KMS-11 (cell line): Measurements from ENCODE around the gene PRSS57.

Source experiments
- H2AFZ ChIP-seq: fragments of 200-600 bp; sonication (generic); 2 replicates; pipeline ENCODE4 v1.6.1; 2016; ENCODE audit warnings: antibody characterized with exemption, mixed run types, low read depth
- H3K27ac ChIP-seq: fragments of 200-600 bp; sonication (generic); 2 replicates; pipeline ENCODE4 v1.6.1; 2016; ENCODE audit warnings: mild to moderate bottlenecking, mixed run types
- H3K27me3 ChIP-seq: fragments of 200-600 bp; sonication (generic); 2 replicates; pipeline ENCODE4 v1.6.1; 2017; ENCODE audit warnings: mild to moderate bottlenecking, low read depth, mixed run types, moderate library complexity; ENCODE audit not compliant: insufficient read depth
- H3K36me3 ChIP-seq: fragments of 200-600 bp; sonication (generic); 2 replicates; pipeline ENCODE4 v1.6.1; 2017; ENCODE audit warnings: mild to moderate bottlenecking, mixed run types; ENCODE audit not compliant: insufficient read depth
- H3K4me1 ChIP-seq: fragments of 200-600 bp; sonication (generic); 2 replicates; pipeline ENCODE4 v1.6.1; 2016; ENCODE audit warnings: mild to moderate bottlenecking, low read depth, mixed run types; ENCODE audit not compliant: poor library complexity, severe bottlenecking
- H3K4me2 ChIP-seq: fragments of 200-600 bp; sonication (generic); 2 replicates; pipeline ENCODE4 v1.7.0; 2016; ENCODE audit warnings: mild to moderate bottlenecking, mixed run types
- H3K4me3 ChIP-seq: fragments of 200-600 bp; sonication (generic); IDR thresholded peaks from 2 replicates; pipeline ENCODE4 v1.6.1; 2017; ENCODE audit warnings: low read depth, low read length, mixed read lengths; ENCODE audit not compliant: insufficient read depth
- H3K79me2 ChIP-seq: fragments of 200-600 bp; sonication (generic); 2 replicates; pipeline ENCODE4 v1.6.1; 2016; ENCODE audit warnings: low read depth, mixed run types; ENCODE audit not compliant: insufficient read depth
- H3K9ac ChIP-seq: fragments of 200-600 bp; sonication (generic); 2 replicates; pipeline ENCODE4 v1.6.1; 2016; ENCODE audit warnings: mild to moderate bottlenecking, mixed run types
- H4K20me1 ChIP-seq: fragments of 200-600 bp; sonication (generic); 2 replicates; pipeline ENCODE4 v1.6.1; 2016; ENCODE audit warnings: mild to moderate bottlenecking, mixed run types; ENCODE audit not compliant: insufficient read depth
- TF ChIP-seq, protein P1 (sequence below): fragments of 200-600 bp; sonication (generic); conservative IDR thresholded peaks from 2 replicates; pipeline ENCODE4 v1.6.1; 2017; ENCODE audit warnings: low read depth, mild to moderate bottlenecking, antibody characterized with exemption, low read length, moderate library complexity, mixed read lengths

The PRSS57 gene

DNA sequence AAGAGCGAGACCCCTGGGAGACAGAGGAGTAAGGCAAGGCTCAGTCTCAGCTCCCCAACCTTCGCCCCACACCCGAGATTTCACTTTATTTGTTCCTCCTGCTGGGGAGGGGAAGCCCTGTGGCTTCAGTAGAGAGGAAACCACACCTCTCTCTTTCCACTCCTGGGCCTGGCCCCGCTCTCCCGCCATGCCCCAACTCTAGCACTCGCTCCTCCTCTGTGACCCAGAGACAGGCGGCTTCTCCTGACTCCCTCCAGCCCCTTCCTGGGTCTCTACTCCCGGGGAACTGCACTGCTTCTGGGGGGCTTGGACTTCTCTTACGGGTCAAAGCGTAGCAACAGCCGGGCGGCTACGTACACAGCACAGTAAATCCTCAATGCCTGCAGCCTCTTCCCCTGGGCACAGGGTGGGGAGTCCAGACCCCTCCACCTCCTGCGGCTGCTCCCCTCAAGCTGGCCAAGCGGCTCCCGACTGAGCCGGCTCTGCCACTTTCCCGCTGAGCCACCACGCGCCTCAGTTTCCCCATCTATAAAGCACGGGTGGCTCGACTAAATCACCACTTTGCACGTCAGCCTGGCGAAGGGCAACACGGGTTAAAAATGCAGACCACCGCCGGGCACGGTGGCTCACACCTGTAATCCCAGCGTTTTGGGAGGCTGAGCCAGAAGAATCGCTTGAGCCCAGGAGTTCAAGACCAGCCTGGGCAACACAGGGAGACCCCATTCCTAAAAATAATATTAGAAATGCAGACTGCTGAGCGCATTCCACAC lies 33.6 kb downstream of the PRSS57 start:
- no peak overlapping the region for H2AFZ ChIP-seq
- H3K4me3 ChIP-seq, result peak overlapping the region; percentile 28
- peaks cover 60% of the 10 kb centered on the region for H3K79me2 ChIP-seq
- H3K27me3 ChIP-seq, result peaks cover 4% of the 10 kb centered on the region; the same call in 1 of the 2 replicates
- peak overlapping the region; percentile 97 for H3K27ac ChIP-seq
- H3K9ac ChIP-seq, result peak overlapping the region; percentile 97
- TF ChIP-seq, protein P1, sequence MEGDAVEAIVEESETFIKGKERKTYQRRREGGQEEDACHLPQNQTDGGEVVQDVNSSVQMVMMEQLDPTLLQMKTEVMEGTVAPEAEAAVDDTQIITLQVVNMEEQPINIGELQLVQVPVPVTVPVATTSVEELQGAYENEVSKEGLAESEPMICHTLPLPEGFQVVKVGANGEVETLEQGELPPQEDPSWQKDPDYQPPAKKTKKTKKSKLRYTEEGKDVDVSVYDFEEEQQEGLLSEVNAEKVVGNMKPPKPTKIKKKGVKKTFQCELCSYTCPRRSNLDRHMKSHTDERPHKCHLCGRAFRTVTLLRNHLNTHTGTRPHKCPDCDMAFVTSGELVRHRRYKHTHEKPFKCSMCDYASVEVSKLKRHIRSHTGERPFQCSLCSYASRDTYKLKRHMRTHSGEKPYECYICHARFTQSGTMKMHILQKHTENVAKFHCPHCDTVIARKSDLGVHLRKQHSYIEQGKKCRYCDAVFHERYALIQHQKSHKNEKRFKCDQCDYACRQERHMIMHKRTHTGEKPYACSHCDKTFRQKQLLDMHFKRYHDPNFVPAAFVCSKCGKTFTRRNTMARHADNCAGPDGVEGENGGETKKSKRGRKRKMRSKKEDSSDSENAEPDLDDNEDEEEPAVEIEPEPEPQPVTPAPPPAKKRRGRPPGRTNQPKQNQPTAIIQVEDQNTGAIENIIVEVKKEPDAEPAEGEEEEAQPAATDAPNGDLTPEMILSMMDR, result no peak
- H3K4me2 ChIP-seq, result peak overlapping the region; percentile 97
- H4K20me1 ChIP-seq, result peaks cover 34% of the 10 kb centered on the region
- peaks cover 36% of the 10 kb centered on the region for H3K4me1 ChIP-seq
- H3K36me3 ChIP-seq, result no peaks in the 10 kb centered on the region

DNA sequence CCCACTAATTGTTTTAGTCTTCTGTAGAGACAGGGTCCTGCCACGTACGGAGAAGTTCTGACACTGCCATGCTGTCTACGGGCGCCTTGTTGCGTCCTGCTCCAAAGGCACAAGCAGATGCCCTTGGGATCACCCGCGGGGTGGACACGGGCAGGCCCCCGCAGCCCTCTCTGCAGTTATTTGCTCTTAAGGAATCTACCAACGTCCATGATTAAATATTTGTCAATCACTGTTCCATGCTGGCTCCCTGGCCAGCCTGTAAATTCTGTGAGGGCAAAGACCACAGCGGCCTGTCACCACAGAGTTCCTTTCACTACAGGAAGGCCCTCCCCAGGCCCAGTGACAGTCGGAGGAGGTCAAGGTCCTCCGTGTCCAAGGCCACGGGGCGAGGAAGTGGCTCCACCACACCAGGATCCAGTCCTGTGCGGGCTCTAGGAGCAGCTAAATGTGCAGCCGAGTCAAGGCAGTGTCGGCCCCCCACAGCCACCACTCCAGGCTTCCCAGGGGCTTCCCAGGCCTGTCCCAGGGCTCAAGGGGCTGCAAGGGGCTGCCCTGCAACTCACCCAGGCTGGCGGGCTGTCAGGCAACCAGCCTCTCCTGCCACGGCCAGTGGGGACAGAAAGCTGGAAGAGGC lies 34.3 kb downstream of the PRSS57 start:
- Histone ChIP-seq H3K27me3 (no peaks in the 10 kb centered on the region), H3K4me1 (peaks cover 36% of the 10 kb centered on the region), H3K36me3 (no peaks in the 10 kb centered on the region), H3K4me2 (peak overlapping the region; percentile 97), H3K9ac (peak overlapping the region; percentile 97; the same call in 1 of the 2 replicates), H3K4me3 (peak overlapping the region; percentile 17), H3K79me2 (peaks cover 67% of the 10 kb centered on the region), H4K20me1 (peaks cover 41% of the 10 kb centered on the region), H3K27ac (peak overlapping the region; percentile 97), H2AFZ (no peak overlapping the region)
- TF ChIP-seq, protein P1, result no peak; the same call in 1 of the 2 replicates

DNA sequence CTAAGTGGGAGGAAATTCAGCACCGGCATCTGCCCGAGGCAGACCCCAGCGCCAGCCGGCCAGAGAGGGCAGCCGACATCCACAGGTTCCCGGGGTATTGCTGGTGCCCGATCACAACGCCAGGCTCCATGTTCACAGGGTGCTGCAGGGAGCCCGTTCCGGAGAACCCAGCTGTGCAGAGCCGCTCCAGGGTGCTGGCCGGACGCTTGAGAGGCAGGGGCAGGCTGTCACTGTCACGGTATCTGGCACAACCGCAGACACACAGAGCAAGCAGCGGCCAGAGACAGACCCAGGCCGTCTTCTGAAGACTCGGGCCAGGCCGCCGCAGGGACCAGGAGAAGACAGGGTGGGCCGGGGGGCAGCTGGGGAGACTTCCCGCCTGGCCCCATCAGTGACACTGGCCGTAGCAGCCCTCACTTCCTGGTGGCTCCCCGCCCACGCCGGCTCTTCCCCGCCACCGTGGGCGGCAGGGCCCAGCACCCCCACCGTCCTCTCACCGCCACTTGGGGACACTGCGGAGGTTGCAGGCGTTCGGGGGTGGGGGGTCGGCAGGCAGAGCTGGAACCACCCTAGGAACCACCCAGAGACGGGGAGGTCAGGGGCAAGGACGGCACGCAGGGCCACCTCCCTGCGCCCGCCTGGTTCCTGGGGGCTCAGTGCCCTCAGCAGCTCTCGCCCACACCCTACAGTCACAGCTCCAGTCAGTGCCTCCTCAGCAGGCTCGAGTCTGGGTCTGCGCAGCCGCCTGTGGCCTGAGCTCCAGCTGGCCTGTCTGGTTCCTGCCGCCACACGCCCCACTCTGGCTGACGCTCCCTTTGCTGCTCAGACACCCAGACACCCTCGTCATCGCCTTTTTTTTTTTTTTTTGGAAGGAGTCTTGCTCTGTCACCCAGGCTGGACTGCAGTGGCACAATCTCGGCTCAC lies 36.1 kb downstream of the PRSS57 start:
- Histone ChIP-seq H4K20me1 (peaks cover 51% of the 10 kb centered on the region), H3K4me2 (peak overlapping the region; percentile 55), H3K4me3 (no peak overlapping the region), H3K27ac (peak overlapping the region; percentile 97; the same call in 1 of the 2 replicates), H3K9ac (peak overlapping the region; percentile 97; the same call in 1 of the 2 replicates), H3K36me3 (no peaks in the 10 kb centered on the region), H3K79me2 (peaks cover 84% of the 10 kb centered on the region), H3K27me3 (no peaks in the 10 kb centered on the region), H3K4me1 (peaks cover 26% of the 10 kb centered on the region), H2AFZ (no peak overlapping the region)
- TF ChIP-seq, protein P1, result no peak

DNA sequence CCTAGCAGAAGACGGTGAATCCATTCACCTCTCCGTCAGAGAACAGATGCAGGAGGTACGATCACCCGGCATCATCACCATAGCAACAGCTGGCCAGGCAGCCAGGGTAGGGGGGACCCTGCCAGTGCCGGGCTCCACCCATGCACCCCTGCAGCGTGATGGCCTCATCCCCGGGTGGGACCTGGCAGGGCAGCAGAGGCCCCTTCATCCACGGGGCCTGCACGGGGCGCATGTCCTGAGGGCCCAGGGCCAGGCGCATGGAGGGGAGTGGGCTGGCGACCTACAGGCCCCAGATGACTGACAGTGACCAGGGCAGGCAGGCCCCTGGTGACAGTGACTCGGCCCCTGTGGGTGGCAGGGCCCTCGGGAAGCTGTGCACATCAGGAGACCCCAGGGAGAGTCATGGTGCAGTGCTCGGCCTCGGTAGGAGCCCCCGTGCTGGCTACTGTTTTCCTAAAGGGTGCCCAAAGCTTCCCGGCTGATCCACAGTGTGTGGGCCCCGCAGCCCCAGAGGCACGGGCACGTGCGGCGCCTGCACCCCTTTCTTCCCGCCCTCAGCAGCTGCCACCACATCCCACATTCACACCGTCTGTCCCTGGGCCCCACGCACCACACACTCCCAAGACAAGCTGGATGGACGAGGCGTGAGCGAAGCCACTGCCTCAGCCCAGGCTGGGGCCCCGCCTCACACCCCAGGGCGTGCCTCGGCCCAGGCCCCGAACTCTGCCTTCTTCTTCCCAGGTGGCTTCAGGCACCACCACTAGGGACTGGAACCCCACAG lies 37.0 kb downstream of the PRSS57 start:
- H3K9ac ChIP-seq, result no peak overlapping the region
- peaks cover 55% of the 10 kb centered on the region for H4K20me1 ChIP-seq
- H3K79me2 ChIP-seq, result peaks cover 93% of the 10 kb centered on the region
- H3K36me3 ChIP-seq, result no peaks in the 10 kb centered on the region
- TF ChIP-seq, protein P1, result no peak
- H3K4me1 ChIP-seq, result peaks cover 19% of the 10 kb centered on the region
- H3K27ac ChIP-seq, result no peak overlapping the region
- H3K27me3 ChIP-seq, result no peaks in the 10 kb centered on the region
- H3K4me2 ChIP-seq, result no peak overlapping the region
- H3K4me3 ChIP-seq, result no peak overlapping the region
- no peak overlapping the region for H2AFZ ChIP-seq
